ENCODE measurements around the gene GUCY1B1.

The GUCY1B1 gene

GRCh38 chr4:155785828-155786227 is 27.0 kb downstream of the GUCY1B1 start:
- H3K4me3 ChIP-seq (ENCODE audit: low read length) = no peak overlapping the region
- H3K27ac ChIP-seq (ENCODE audit: low read depth, low read length) = no peak overlapping the region
- H3K36me3 ChIP-seq (ENCODE audit: control insufficient read depth, low read length) = no peaks in the 10 kb centered on the region
- H3F3A ChIP-seq (ENCODE audit: control insufficient read depth, insufficient read depth) = no peaks in the 10 kb centered on the region
- no peaks in the 10 kb centered on the region for H4K20me1 ChIP-seq (ENCODE audit: control insufficient read depth, insufficient read depth, low read depth, low read length)
- H3K9me3 ChIP-seq (ENCODE audit: control insufficient read depth, insufficient read depth, low read length) = no peaks in the 10 kb centered on the region
- no peaks in the 10 kb centered on the region for H3K79me2 ChIP-seq (ENCODE audit: control insufficient read depth, low read length)
- H3K4me1 ChIP-seq (ENCODE audit: control insufficient read depth, low read length) = no peaks in the 10 kb centered on the region
- H3K27me3 ChIP-seq (ENCODE audit: control insufficient read depth, low read length) = no peaks in the 10 kb centered on the region
- no peak overlapping the region for H3K4me2 ChIP-seq (ENCODE audit: low read length)
- TF ChIP-seq EZH2phosphoT487 (IDR thresholded peaks at IDR 0.05; ENCODE audit: borderline replicate concordance, low read length) (no peak), CTCF (IDR thresholded peaks at IDR 0.05; ENCODE audit: low read depth, low read length, poor library complexity, severe bottlenecking) (no peak)
- H3K9me2 ChIP-seq (replicated peaks; ENCODE audit: control insufficient read depth, low read length) = no peaks in the 10 kb centered on the region

- no peaks in the 10 kb centered on the region for H3K4me1 ChIP-seq (ENCODE audit: control insufficient read depth, low read length)
- H3K27ac ChIP-seq (ENCODE audit: low read depth, low read length) = no peak overlapping the region
- H3K27me3 ChIP-seq (ENCODE audit: control insufficient read depth, low read length) = no peaks in the 10 kb centered on the region
- H3K9me3 ChIP-seq (ENCODE audit: control insufficient read depth, insufficient read depth, low read length) = no peaks in the 10 kb centered on the region
- no peak for TF ChIP-seq EZH2phosphoT487 (IDR thresholded peaks at IDR 0.05; ENCODE audit: borderline replicate concordance, low read length)
- TF ChIP-seq CTCF (IDR thresholded peaks at IDR 0.05; ENCODE audit: low read depth, low read length, poor library complexity, severe bottlenecking) = peak; percentile 72
- H3K9me2 ChIP-seq (replicated peaks; ENCODE audit: control insufficient read depth, low read length) = no peaks in the 10 kb centered on the region
- H3K79me2 ChIP-seq (ENCODE audit: control insufficient read depth, low read length) = no peaks in the 10 kb centered on the region
- no peak overlapping the region for H3K4me3 ChIP-seq (ENCODE audit: low read length)
- H4K20me1 ChIP-seq (ENCODE audit: control insufficient read depth, insufficient read depth, low read depth, low read length) = no peaks in the 10 kb centered on the region
- no peaks in the 10 kb centered on the region for H3F3A ChIP-seq (ENCODE audit: control insufficient read depth, insufficient read depth)
- H3K36me3 ChIP-seq (ENCODE audit: control insufficient read depth, low read length) = no peaks in the 10 kb centered on the region
- no peak overlapping the region for H3K4me2 ChIP-seq (ENCODE audit: low read length)
These were observed 28.4 kb downstream of the GUCY1B1 start for GRCh38 chr4:155787113-155787710.

GRCh38 chr4:155789391-155789790 is 30.6 kb downstream of the GUCY1B1 start:
- no peak for TF ChIP-seq EZH2phosphoT487 (IDR thresholded peaks at IDR 0.05; ENCODE audit: borderline replicate concordance, low read length)
- TF ChIP-seq CTCF (IDR thresholded peaks at IDR 0.05; ENCODE audit: low read depth, low read length, poor library complexity, severe bottlenecking) = no peak
- Histone ChIP-seq H3K79me2 (ENCODE audit: control insufficient read depth, low read length) (no peaks in the 10 kb centered on the region), H4K20me1 (ENCODE audit: control insufficient read depth, insufficient read depth, low read depth, low read length) (no peaks in the 10 kb centered on the region), H3K27ac (ENCODE audit: low read depth, low read length) (no peak overlapping the region), H3K36me3 (ENCODE audit: control insufficient read depth, low read length) (no peaks in the 10 kb centered on the region), H3K4me3 (ENCODE audit: low read length) (no peak overlapping the region), H3K4me1 (ENCODE audit: control insufficient read depth, low read length) (no peaks in the 10 kb centered on the region), H3K4me2 (ENCODE audit: low read length) (no peak overlapping the region), H3K9me2 (replicated peaks; ENCODE audit: control insufficient read depth, low read length) (no peaks in the 10 kb centered on the region), H3F3A (ENCODE audit: control insufficient read depth, insufficient read depth) (no peaks in the 10 kb centered on the region), H3K9me3 (ENCODE audit: control insufficient read depth, insufficient read depth, low read length) (no peaks in the 10 kb centered on the region), H3K27me3 (ENCODE audit: control insufficient read depth, low read length) (no peaks in the 10 kb centered on the region)

All from DOHH2 (cell line).